Rectal smooth muscle tissue (tissue), 1 donor: Measurements from ENCODE around the gene GRK3.
"Not testable (repeated sequence)": the region's sequence is repeated elsewhere in the genome, so short reads cannot be mapped to it uniquely, and the experiment has no call there.

Experiments
- H3K27ac ChIP-seq: one replicate; pipeline ENCODE4 v1.7.0; 2013; ENCODE audit warnings: low read depth, low read length, inconsistent platforms
- H3K27me3 ChIP-seq: one replicate; pipeline ENCODE4 v1.7.0; 2013; ENCODE audit warnings: low read length; ENCODE audit not compliant: control insufficient read depth, insufficient read depth
- H3K36me3 ChIP-seq: one replicate; pipeline ENCODE4 v1.7.0; 2013; ENCODE audit warnings: low read length; ENCODE audit not compliant: control insufficient read depth, insufficient read depth
- H3K4me1 ChIP-seq: one replicate; pipeline ENCODE4 v1.7.0; 2013; ENCODE audit warnings: low read length; ENCODE audit not compliant: control insufficient read depth, insufficient read depth
- H3K4me3 ChIP-seq: one replicate; pipeline ENCODE4 v1.7.0; 2013; ENCODE audit warnings: low read length
- H3K9ac ChIP-seq: one replicate; pipeline ENCODE4 v1.7.0; 2013; ENCODE audit warnings: low read length

GRK3 gene

DNA sequence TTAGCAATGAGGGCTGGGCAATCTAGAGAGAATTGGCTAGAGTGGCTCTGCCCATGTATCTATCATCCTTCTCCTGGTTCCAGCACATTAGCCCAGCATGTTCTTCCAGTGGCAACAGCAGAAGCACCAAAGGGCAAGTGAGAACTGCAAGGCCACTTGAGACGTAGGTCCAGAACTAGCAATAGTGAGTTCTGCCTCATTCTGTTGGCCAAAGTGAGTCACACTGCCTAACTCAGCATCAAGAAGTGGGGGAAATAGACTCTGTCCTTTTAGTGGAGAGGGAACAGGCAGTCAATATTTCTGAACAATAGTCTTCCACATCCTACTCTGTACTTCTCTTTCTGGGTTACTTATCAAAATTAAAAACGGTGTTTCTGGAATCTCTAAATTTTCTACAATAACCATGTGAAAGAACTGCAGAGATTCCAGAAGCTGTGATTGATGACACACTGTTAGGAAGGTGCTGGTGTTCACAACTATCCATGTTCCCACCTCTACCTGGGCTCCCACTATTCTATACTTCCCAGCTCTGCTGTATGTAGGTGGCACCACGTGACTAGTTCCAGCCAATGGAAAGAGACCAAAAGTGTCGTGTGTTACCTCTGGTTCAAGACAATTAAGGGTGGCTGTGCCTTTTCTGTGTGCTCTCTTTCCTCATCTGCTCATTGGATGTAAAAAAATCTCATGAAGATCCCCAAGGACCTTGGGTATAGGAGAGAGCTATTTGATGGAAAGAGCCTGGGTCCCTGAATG lies 23.4 kb upstream of the GRK3 start:
- no peak overlapping the region for H3K9ac ChIP-seq
- H3K27me3 ChIP-seq: no peaks in the 10 kb centered on the region
- no peak overlapping the region for H3K4me3 ChIP-seq
- H3K36me3 ChIP-seq: no peaks in the 10 kb centered on the region
- H3K4me1 ChIP-seq: peaks cover 26% of the 10 kb centered on the region
- H3K27ac ChIP-seq: peak overlapping the region; percentile 82

DNA sequence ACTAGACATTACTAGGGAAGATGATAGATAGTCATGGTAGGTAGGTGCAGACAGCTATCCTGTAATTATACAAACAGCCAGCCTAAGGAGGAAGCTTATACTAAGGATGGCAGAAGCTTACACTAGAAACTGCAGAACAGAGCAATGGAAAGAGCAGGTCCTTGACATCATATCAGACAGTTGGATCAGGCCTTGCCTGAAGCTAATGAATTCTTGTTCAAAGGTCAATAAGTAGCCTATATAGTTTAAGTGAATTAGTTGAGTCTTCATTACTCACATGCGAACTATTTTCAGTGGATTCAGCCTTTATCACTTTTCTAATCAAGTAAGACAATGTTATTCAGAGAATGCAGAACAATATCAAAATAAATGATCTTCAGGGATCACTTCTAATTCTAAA lies 22.3 kb upstream of the GRK3 start:
- no peak overlapping the region for H3K4me3 ChIP-seq
- peak overlapping the region; percentile 0 for H3K27ac ChIP-seq
- H3K4me1 ChIP-seq: peaks cover 22% of the 10 kb centered on the region
- H3K9ac ChIP-seq: no peak overlapping the region
- no peaks in the 10 kb centered on the region for H3K27me3 ChIP-seq
- no peaks in the 10 kb centered on the region for H3K36me3 ChIP-seq

DNA sequence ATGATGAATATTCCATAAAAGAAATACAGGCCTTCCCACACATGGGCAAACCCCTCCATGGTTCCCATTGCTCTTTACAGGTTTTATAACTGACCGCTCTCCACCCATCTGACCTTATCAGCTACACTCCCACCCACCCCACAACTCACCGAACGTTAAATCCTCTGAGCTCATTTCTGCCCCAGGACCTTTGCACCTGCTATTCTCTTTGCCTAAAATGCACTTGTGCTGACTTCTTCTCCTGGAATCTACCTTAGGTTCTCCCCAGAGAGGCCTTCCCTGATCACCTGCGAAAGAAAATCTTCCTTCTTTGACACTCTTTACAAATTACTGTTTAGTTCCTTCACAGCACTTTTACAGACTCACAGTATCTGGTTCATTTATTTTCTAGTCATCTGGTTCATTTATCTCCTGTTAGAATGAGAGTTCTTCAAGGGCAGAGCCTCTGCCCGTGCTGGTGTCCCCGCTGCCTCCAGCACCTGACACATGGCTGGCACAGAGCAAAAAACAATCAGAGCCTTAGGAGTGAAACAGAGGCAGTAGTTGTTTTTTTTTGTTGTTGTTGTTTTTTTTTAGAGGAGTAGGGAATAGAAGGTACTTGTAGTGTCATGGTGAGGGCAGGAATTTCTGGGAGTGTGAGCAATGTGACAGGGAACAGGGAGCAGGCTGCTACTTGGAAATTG lies 21.6 kb upstream of the GRK3 start:
- Histone ChIP-seq H3K36me3 (no peaks in the 10 kb centered on the region), H3K9ac (no peak overlapping the region)

DNA sequence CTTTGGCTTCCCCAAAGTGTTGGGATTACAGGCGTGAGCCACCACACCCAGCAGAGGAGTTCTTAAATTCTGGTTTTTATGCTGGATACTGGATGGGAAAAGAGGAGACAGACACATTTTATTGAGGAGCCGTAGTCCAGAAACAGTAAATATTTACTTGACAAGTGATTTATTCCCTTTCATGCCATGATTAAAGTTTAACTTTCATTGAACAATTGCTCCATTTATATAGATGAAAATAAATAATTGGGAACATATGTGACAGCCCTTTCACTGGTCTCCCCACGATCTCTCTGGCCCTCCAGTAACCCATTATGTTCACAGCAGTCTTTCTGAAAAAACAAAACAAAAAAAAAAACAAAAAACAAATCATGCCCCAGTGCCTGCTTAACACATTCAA lies 19.3 kb upstream of the GRK3 start:
- H3K27me3 ChIP-seq: no peaks in the 10 kb centered on the region
- H3K27ac ChIP-seq: no peak overlapping the region
- no peaks in the 10 kb centered on the region for H3K36me3 ChIP-seq
- no peak overlapping the region for H3K9ac ChIP-seq
- H3K4me1 ChIP-seq: peaks cover 19% of the 10 kb centered on the region
- H3K4me3 ChIP-seq: no peak overlapping the region

More for the DNA sequence above, 21.6 kb upstream of the GRK3 start:
- Histone ChIP-seq H3K4me1 (peaks cover 22% of the 10 kb centered on the region), H3K27ac (peak overlapping the region; percentile 70), H3K4me3 (no peak overlapping the region), H3K27me3 (no peaks in the 10 kb centered on the region)

DNA sequence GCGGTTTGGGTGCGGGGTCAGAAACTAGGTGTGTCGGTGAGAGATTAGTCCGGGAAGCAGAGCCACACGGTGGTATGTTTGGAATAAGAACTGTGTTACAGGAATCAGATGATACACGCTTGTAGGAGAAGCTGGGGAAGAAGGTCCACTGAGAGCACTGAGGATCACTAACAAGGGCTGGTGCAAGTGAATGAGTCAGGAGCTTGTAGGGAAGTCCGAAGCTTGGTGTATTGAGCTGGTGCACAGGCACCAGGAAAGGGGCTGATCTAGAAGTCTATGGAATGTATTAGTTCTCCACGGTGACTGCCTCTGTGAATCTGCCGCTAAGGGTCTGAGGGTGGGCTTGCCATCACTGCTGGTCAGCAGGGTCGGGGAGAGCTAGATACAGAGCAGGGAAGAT lies 18.8 kb upstream of the GRK3 start:
- Histone ChIP-seq H3K36me3 (no peaks in the 10 kb centered on the region), H3K27ac (no peak overlapping the region), H3K4me1 (peaks cover 15% of the 10 kb centered on the region), H3K9ac (no peak overlapping the region), H3K4me3 (no peak overlapping the region), H3K27me3 (no peaks in the 10 kb centered on the region)

DNA sequence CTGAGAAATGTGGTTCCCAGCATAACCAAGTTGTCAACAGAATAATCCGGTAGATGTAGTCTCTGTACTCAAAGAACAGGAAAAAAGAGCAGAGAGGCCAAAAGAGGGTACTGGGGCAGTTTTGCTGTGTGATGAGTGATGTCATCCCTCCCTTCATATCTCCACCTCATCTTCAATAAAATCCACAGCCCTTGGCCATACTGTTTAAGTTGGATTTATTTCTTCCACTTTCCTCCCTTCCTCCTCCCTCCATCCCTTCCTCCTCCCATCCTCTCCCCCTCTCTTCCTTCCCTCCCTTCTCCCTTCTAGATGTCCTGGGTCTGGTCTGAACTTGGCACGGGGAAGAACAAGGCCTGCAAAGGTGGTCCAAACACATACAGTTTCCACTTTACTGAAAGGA lies 18.2 kb upstream of the GRK3 start:
- no peaks in the 10 kb centered on the region for H3K27me3 ChIP-seq
- no peak overlapping the region for H3K27ac ChIP-seq
- no peak overlapping the region for H3K9ac ChIP-seq
- no peak overlapping the region for H3K4me3 ChIP-seq
- H3K4me1 ChIP-seq: peaks cover 9% of the 10 kb centered on the region
- no peaks in the 10 kb centered on the region for H3K36me3 ChIP-seq

DNA sequence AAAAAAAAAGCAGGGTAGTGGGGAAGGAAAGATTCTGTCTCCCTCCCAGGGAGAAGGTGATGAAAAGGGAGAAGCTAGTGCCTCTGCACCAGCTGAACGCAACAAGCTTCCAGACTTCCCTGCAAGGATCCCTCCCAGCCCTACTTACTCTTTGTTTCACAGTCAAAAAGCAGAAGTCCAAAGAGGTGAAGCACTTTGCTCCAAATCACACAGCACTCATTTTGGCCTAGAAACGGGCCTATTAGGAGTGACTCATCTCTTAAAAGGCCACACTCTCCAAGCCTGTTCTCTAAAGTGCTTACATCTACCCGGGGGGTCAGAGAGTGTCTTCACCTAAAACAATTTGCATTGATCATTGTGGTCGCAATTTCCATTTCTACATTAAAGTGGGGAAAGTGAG lies 17.7 kb upstream of the GRK3 start:
- no peak overlapping the region for H3K4me3 ChIP-seq
- H3K27me3 ChIP-seq: no peaks in the 10 kb centered on the region
- H3K36me3 ChIP-seq: no peaks in the 10 kb centered on the region

DNA sequence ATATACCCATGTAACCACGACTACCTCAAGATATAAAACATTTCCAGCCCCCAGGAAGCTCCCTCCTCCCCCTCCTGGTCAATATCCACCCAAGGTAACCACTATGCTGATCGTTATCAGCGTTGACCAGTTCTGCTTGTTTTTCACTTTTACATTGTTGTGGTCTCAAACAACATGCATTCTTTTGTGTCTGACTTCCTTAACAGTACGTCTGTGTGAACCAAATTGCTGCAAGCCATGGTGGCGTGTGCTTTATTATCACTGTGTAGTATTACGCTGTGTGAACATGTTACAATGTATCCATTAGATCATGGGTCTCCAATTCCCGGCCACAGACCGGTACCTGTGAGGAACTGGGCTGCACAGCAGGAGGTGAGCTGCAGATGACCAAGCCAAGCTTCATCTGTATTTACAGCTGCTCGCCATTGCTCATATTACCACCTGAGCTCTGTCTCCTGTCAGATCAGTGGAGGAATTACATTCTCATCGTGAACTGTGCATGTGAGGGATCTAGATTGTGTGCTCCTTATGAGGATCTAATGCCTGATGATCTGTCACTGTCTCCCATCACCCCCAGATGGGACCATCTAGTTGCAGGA lies 15.5 kb upstream of the GRK3 start:
- Histone ChIP-seq H3K27me3 (no peaks in the 10 kb centered on the region), H3K4me3 (no peak overlapping the region), H3K4me1 (peaks cover 5% of the 10 kb centered on the region), H3K9ac (no peak overlapping the region), H3K36me3 (no peaks in the 10 kb centered on the region), H3K27ac (no peak overlapping the region)

More for the DNA sequence above, 17.7 kb upstream of the GRK3 start:
- H3K9ac ChIP-seq: no peak overlapping the region
- H3K4me1 ChIP-seq: peaks cover 9% of the 10 kb centered on the region
- H3K27ac ChIP-seq: no peak overlapping the region

DNA sequence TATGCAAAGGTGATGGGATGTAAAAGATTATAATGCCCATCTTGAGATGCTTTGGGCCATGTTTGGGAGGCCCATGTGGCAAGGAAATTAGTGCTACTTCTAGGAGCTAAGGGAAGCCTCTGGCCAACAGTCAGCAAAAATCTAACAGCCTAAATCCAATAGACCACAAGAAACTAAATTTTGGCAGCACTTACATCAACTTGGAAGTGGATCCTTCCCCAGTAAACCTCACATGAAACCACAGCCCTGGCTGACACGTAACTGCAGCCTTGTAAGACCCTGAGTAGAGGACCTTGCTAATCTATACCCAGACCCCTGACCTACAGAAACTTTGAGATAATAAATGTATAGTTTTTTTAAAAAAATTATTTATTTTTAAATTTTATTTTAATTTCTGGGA lies 13.1 kb upstream of the GRK3 start:
- Histone ChIP-seq H3K9ac (no peak overlapping the region), H3K27ac (no peak overlapping the region), H3K4me1 (peaks cover 6% of the 10 kb centered on the region), H3K4me3 (no peak overlapping the region), H3K36me3 (no peaks in the 10 kb centered on the region), H3K27me3 (no peaks in the 10 kb centered on the region)

DNA sequence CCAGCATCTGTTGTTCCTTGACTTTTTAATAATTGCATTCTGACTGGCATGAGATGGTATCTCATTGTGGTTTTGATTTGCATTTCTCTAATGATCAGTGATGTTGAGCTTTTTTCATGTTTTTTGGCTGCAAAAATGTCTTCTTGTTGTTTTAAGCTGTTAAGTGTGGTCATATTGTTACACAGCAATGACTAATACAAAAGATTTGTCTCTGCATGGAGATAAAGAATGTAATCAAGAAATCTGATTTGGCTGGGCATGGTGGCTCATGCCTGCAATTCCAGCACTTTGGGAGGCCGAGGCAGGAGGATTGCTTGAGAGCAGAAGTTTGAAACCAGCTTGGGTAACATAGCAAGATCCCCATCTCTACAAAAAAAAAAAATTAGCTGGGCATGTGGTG lies 12.1 kb upstream of the GRK3 start:
- H3K9ac ChIP-seq, H3K27me3 ChIP-seq, H3K36me3 ChIP-seq, H3K4me1 ChIP-seq, H3K27ac ChIP-seq, H3K4me3 ChIP-seq: not testable (repeated sequence)

DNA sequence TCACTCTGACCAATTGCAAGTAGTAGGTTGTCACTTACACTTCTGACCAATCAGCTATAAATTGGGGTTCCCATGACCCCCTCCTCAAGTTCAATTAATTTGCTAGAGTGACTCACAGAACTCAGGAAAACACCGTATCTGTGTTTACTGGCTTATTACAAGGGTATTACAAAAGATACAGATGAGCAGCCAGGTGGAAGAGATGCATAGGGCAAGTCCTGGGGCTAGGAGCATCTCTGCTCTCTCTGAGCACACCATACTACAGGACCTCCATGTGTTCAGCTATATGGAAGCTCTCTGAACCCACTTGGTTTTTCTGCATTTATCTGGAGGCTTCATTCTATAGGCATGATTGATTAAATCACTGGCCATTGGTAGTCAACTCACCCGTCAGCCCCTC lies 11.3 kb upstream of the GRK3 start:
- H3K27ac ChIP-seq: no peak overlapping the region

DNA sequence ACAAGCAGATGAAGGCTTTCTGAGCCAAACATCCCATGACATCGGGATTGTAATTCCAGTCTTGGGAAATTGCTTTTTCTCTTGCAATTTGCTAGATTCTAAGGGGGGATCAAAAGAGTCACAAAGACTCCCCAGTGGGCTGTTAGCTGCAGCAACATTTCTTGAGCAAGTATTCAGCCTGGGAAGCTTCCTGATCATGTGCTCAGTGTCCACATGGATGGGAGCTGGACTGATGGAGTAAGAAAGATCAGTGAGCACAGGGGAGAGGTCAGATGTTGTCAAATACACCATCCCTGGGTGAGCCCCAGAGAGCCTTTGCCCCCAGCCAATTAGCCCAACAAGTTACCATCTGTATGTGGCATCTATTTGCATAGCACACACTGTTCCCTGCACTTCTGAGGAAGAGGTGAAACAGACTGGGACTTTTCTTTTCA lies 10.2 kb upstream of the GRK3 start:
- no peaks in the 10 kb centered on the region for H3K36me3 ChIP-seq
- H3K9ac ChIP-seq: no peak overlapping the region
- peaks cover 6% of the 10 kb centered on the region for H3K4me1 ChIP-seq
- H3K27ac ChIP-seq: no peak overlapping the region
- H3K4me3 ChIP-seq: no peak overlapping the region
- H3K27me3 ChIP-seq: no peaks in the 10 kb centered on the region

More for the DNA sequence above, 11.3 kb upstream of the GRK3 start:
- H3K4me1 ChIP-seq: peaks cover 6% of the 10 kb centered on the region
- H3K4me3 ChIP-seq: no peak overlapping the region
- H3K9ac ChIP-seq: no peak overlapping the region
- no peaks in the 10 kb centered on the region for H3K27me3 ChIP-seq
- no peaks in the 10 kb centered on the region for H3K36me3 ChIP-seq
